T-cell (primary cell): ENCODE data around the gene TMSB4X. TPM values are rescaled to one million over a fixed set of nuclear protein-coding genes. Genes with fewer than 3 reads are reported as not detected.

Source experiments
- ATAC-seq, 4 experiments: fragments of 200-7000 bp in 3 of 4; fragments of 150-1000 bp in 1 of 4; cut with Tn5 transposase; replicated peaks in 1 of 4; 1 replicate in 3 of 4; 2 replicates in 1 of 4; pipeline ENCODE4 v1.10.0; 2021; ENCODE audit warnings: moderate library complexity in 3 of 4, mild to moderate bottlenecking in 2 of 4, moderate number of reproducible peaks in 1 of 4
- CTCF ChIA-PET, 2 donors: fragments of 300-600 bp; sonication (Branson Sonifier 250); formaldehyde crosslinking; loops; one replicate each; lab custom pipeline; 2022; ENCODE audit warnings: antibody characterized with exemption in 2 of 2; lab: Charles Lee
- POLR2A ChIA-PET, 2 donors: fragments of 300-600 bp; sonication (Branson Sonifier 250); formaldehyde crosslinking; loops; one replicate each; lab custom pipeline; 2022; ENCODE audit warnings: antibody characterized with exemption in 2 of 2; lab: Charles Lee
- DNase-seq, 35 experiments: peaks; one replicate each; pipeline versions ENCODE4 v3.0.0 to v3.0.0-alpha.2; 2013 to 2023
- H3K27ac ChIP-seq: one replicate; pipeline ENCODE4 v1.5.1; 2013; ENCODE audit warnings: low read length
- H3K27me3 ChIP-seq, 2 experiments: replicated peaks in 1 of 2; 1 replicate in 1 of 2; 2 replicates in 1 of 2; pipeline versions ENCODE4 v1.6.1 to v1.7.0; 2013; ENCODE audit warnings: low read length in 1 of 2, mixed read lengths in 1 of 2; ENCODE audit not compliant: control insufficient read depth in 2 of 2, insufficient read depth in 2 of 2; ENCODE audit errors: extremely low read depth in 1 of 2
- H3K36me3 ChIP-seq, 2 donors: 1 replicate in 1 of 2; 2 replicates in 1 of 2; pipeline versions ENCODE4 v1.6.1 to v1.7.0; 2013; ENCODE audit warnings: low read length in 1 of 2; ENCODE audit not compliant: control insufficient read depth in 2 of 2, insufficient read depth in 1 of 2; ENCODE audit errors: extremely low read depth in 1 of 2
- H3K4me1 ChIP-seq, 2 experiments: 1 replicate in 1 of 2; 2 replicates in 1 of 2; pipeline versions ENCODE4 v1.6.1 to v1.7.0; 2013; ENCODE audit warnings: low read length in 2 of 2, mixed read lengths in 1 of 2; ENCODE audit not compliant: insufficient read depth in 2 of 2, control insufficient read depth in 1 of 2; ENCODE audit errors: extremely low read depth in 1 of 2
- H3K4me3 ChIP-seq, 2 donors: 1 replicate in 1 of 2; 2 replicates in 1 of 2; pipeline versions ENCODE4 v1.5.1 to v1.7.0; 2013; ENCODE audit warnings: mild to moderate bottlenecking in 2 of 2, low read length in 1 of 2, moderate library complexity in 1 of 2; ENCODE audit not compliant: control insufficient read depth in 1 of 2; ENCODE audit errors: extremely low read depth in 1 of 2
- H3K9me3 ChIP-seq: 2 replicates; pipeline ENCODE4 v1.7.0; 2013
- H3K27ac Mint-ChIP-seq, 2 donors: one replicate each; pipeline ENCODE4 v1.8.0; 2020 to 2021; ENCODE audit warnings: mild to moderate bottlenecking in 2 of 2, mixed read lengths in 2 of 2
- H3K27me3 Mint-ChIP-seq, 2 donors: one replicate each; pipeline ENCODE4 v1.8.0; 2021 to 2022; ENCODE audit warnings: mixed read lengths in 2 of 2
- H3K36me3 Mint-ChIP-seq: one replicate; pipeline ENCODE4 v1.8.0; 2021; ENCODE audit warnings: mixed read lengths
- H3K4me1 Mint-ChIP-seq, 3 donors: one replicate each; pipeline ENCODE4 v1.8.0; 2020 to 2022; ENCODE audit warnings: mixed read lengths in 3 of 3, mild to moderate bottlenecking in 1 of 3
- H3K4me3 Mint-ChIP-seq, 3 donors: one replicate each; pipeline ENCODE4 v1.8.0; 2020 to 2022; ENCODE audit warnings: mild to moderate bottlenecking in 3 of 3, mixed read lengths in 3 of 3, moderate library complexity in 3 of 3
- H3K9me3 Mint-ChIP-seq, 3 donors: one replicate each; pipeline ENCODE4 v1.8.0; 2020 to 2022; ENCODE audit warnings: mixed read lengths in 3 of 3
- WGBS: methylation state at CpG from one replicate; pipeline ENCODE4 v1.1.5; 2013; ENCODE audit warnings: missing lambda C conversion rate; ENCODE audit not compliant: insufficient coverage; 5-methylcytosine and 5-hydroxymethylcytosine counted together
- total RNA-seq, 35 experiments: library from RNA in 6 of 35; stranded (reverse) in 6 of 35; fragments of 120-200 nt in 1 of 35; gene quantifications; one replicate each; pipeline versions ENCODE4 v1.2.1 to v1.2.4 and lab custom pipeline; 2013 to 2026

TMSB4X gene
- total RNA-seq, 5 donors from 2014 or later (not counting 1 experiment from before 2014, with no cell fraction given): 5,030 to 6,201 (median 5,880) TPM

DNA sequence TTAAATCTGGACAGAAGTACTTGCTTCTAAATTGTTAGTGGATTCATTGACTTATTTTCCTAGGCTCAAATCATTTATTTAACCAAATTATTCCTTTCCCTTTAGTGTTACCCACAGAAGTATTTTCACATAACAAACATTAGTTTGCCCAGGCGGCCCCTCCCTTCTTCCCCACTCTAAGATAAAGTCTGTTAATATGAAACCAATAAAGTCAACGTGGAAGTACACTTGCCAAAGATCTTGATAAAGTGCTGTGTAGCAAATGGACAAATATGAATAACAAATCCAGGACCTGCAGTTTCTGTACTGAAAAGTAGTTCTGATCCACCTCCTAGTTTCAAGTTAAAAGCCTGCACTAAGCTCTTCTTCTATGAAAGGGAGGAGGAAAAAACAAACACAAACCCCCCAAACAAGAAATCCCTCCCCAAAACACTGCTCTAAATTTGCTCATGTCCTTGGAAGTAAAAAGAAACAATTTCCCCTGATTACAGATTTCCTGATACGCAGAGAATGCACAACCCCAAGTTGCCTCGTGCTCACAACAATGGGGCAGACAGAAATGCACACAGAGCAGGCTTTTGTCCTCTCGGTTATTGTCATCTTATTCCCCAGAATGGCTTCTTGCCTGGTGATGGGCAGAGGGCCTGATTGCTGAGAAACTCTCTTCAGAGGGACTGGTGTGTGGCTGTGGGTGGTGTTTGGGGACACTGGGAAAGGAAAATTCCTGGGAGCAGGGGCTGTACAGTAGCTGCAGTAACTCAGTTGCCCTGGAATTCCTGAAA, 23.2 kb downstream of the TMSB4X start:
- Mint-ChIP-seq H3K27me3 (peaks cover 0 to 16% of the 10 kb centered on the region in 2 donors), H3K4me3 (peak overlapping the region; percentile 19 to 67 (median 49)), H3K36me3 (no peaks in the 10 kb centered on the region), H3K9me3 (no peaks in the 10 kb centered on the region), H3K4me1 (peaks cover 67 to 80% (median 72%) of the 10 kb centered on the region in 3 donors), H3K27ac (peak overlapping the region; percentile 94 to 97)
- no peaks in the 10 kb centered on the region for H3K9me3 ChIP-seq
- ATAC-seq (no peak), DNase-seq (no peak)
- peaks cover 36 to 51% of the 10 kb centered on the region in 2 experiments for H3K4me1 ChIP-seq
- no peak overlapping the region for H3K4me3 ChIP-seq
- ChIA-PET POLR2A (interaction anchor here (0.5 to 2.3 kb wide), 4 partner anchors 11 to 88 kb away, joined by 3 to 6 read pairs (median 4); no protein-coding TSS in a partner anchor), CTCF (interaction anchor here in 1 of 2 donors (1.1 to 1.6 kb wide), 3 partner anchors 48 to 94 kb away, joined by 3 to 5 read pairs (median 5); no protein-coding TSS in a partner anchor)
- H3K27me3 ChIP-seq: no peaks in the 10 kb centered on the region
- peak overlapping the region; percentile 94 for H3K27ac ChIP-seq
- WGBS: no CpG with 5 or more reads among the region's 5 CpGs
- no peaks in the 10 kb centered on the region for H3K36me3 ChIP-seq

DNA sequence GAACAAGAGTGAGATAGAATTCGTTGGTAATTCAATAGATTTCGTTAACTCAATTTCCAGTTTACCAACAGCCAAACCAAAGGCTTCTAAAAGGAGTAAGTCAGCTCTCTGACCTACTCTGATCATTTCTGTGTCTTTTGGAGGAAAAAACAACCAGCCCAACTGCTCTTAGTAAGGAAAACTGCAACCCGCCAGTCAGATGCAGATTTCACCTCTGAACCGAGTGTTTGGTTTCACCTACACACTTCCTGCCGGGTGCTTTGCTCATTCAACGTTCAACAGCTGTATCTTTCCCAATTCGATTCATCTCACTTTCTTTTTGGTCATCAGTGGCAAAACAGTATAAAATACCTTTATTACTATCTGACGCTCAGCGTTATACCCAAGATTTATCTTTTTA, 24.5 kb downstream of the TMSB4X start:
- Histone ChIP-seq H3K9me3 (no peaks in the 10 kb centered on the region), H3K4me1 (peaks cover 44 to 53% of the 10 kb centered on the region in 2 experiments), H3K36me3 (no peaks in the 10 kb centered on the region), H3K27me3 (no peaks in the 10 kb centered on the region), H3K27ac (peak overlapping the region; percentile 94), H3K4me3 (peak overlapping the region; percentile 24 to 47)
- Mint-ChIP-seq H3K27me3 (peaks cover 0 to 10% of the 10 kb centered on the region in 2 donors), H3K9me3 (no peaks in the 10 kb centered on the region), H3K4me3 (peak overlapping the region; percentile 64 to 74 (median 71)), H3K27ac (peak overlapping the region; percentile 83 to 98), H3K36me3 (no peaks in the 10 kb centered on the region), H3K4me1 (peaks cover 60 to 76% (median 70%) of the 10 kb centered on the region in 3 donors)
- ATAC-seq: peak; percentile 57 to 82 (median 62)
- peak in 25 of 35 experiments; percentile 14 to 70 (median 36) for DNase-seq
- WGBS: no CpG with 5 or more reads among the region's 9 CpGs
- POLR2A ChIA-PET: interaction anchor here (0.6 to 2.3 kb wide), 7 partner anchors 14 to 82 kb away, joined by 3 to 12 read pairs (median 4); no protein-coding TSS in a partner anchor
- CTCF ChIA-PET: interaction anchor here (1.0 to 1.1 kb wide), 2 partner anchors 21 to 48 kb away, joined by 3 to 5 read pairs; no protein-coding TSS in a partner anchor

GRCh38 chrX:13000301-13000811, 25.4 kb downstream of the TMSB4X start:
- WGBS: 0% methylated on average over 1 of the region's 8 CpGs
- no peaks in the 10 kb centered on the region for H3K9me3 Mint-ChIP-seq
- DNase-seq (peak in 30 of 35 experiments; percentile 21 to 65 (median 44)), ATAC-seq (peak; percentile 22 to 71 (median 62))
- no peaks in the 10 kb centered on the region for H3K36me3 ChIP-seq
- H3K27me3 ChIP-seq: no peaks in the 10 kb centered on the region
- H3K27ac Mint-ChIP-seq: peak overlapping the region; percentile 83 to 98
- peak overlapping the region; percentile 94 for H3K27ac ChIP-seq
- POLR2A ChIA-PET: interaction anchor here (0.6 to 1.0 kb wide), 8 partner anchors 13 to 152 kb away, joined by 3 to 5 read pairs (median 3); no protein-coding TSS in a partner anchor
- CTCF ChIA-PET: interaction anchor here in 1 of 2 donors (0.8 to 1.2 kb wide), 4 partner anchors 22 to 100 kb away, joined by 3 to 4 read pairs (median 3); no protein-coding TSS in a partner anchor
- H3K4me1 ChIP-seq: peaks cover 53 to 54% of the 10 kb centered on the region in 2 experiments
- peak overlapping the region; percentile 64 to 74 (median 71) for H3K4me3 Mint-ChIP-seq
- H3K4me1 Mint-ChIP-seq: peaks cover 69 to 81% (median 78%) of the 10 kb centered on the region in 3 donors
- no peaks in the 10 kb centered on the region for H3K36me3 Mint-ChIP-seq
- H3K27me3 Mint-ChIP-seq: peaks cover 0 to 9% of the 10 kb centered on the region in 2 donors
- H3K9me3 ChIP-seq: no peaks in the 10 kb centered on the region
- peak overlapping the region; percentile 6 to 47 for H3K4me3 ChIP-seq

GRCh38 chrX:13001097-13001496, 26.2 kb downstream of the TMSB4X start:
- peaks cover 0 to 3% of the 10 kb centered on the region in 2 donors for H3K27me3 Mint-ChIP-seq
- H3K36me3 Mint-ChIP-seq: no peaks in the 10 kb centered on the region
- H3K9me3 Mint-ChIP-seq: no peaks in the 10 kb centered on the region
- ChIA-PET CTCF (interaction anchor here in 1 of 2 donors (0.6 to 1.2 kb wide), 3 partner anchors 32 to 100 kb away, joined by 3 to 4 read pairs (median 4); no protein-coding TSS in a partner anchor), POLR2A (interaction anchor here in 1 of 2 donors (0.6 to 1.0 kb wide), 4 partner anchors 19 to 81 kb away, joined by 3 to 5 read pairs (median 3); no protein-coding TSS in a partner anchor)
- WGBS: 80% methylated on average over 1 of the region's 5 CpGs
- peak overlapping the region in 2 of 3 donors; percentile 7 to 71 for H3K4me3 Mint-ChIP-seq
- H3K27ac Mint-ChIP-seq: peak overlapping the region; percentile 83 to 98
- H3K36me3 ChIP-seq: no peaks in the 10 kb centered on the region
- DNase-seq: no peak
- peak overlapping the region; percentile 94 for H3K27ac ChIP-seq
- peaks cover 73 to 82% (median 79%) of the 10 kb centered on the region in 3 donors for H3K4me1 Mint-ChIP-seq
- H3K27me3 ChIP-seq: no peaks in the 10 kb centered on the region
- no peak overlapping the region for H3K4me3 ChIP-seq
- H3K4me1 ChIP-seq: peaks cover 59 to 60% of the 10 kb centered on the region in 2 experiments
- ATAC-seq: no peak
- no peaks in the 10 kb centered on the region for H3K9me3 ChIP-seq

GRCh38 chrX:13001961-13002671, 27.2 kb downstream of the TMSB4X start:
- Histone ChIP-seq H3K9me3 (no peaks in the 10 kb centered on the region), H3K27me3 (no peaks in the 10 kb centered on the region), H3K4me1 (peaks cover 61 to 62% of the 10 kb centered on the region in 2 experiments), H3K36me3 (no peaks in the 10 kb centered on the region), H3K4me3 (no peak overlapping the region), H3K27ac (peak overlapping the region; percentile 66)
- H3K27ac Mint-ChIP-seq: peak overlapping the region; percentile 89 to 92
- H3K36me3 Mint-ChIP-seq: no peaks in the 10 kb centered on the region
- H3K27me3 Mint-ChIP-seq: no peaks in the 10 kb centered on the region
- no CpG with 5 or more reads among the region's 4 CpGs for WGBS
- H3K9me3 Mint-ChIP-seq: no peaks in the 10 kb centered on the region
- DNase-seq (no peak), ATAC-seq (peak in 3 of 4 experiments; percentile 48 to 62 (median 57))
- H3K4me3 Mint-ChIP-seq: no peak overlapping the region
- ChIA-PET CTCF (interaction anchor here (0.6 to 1.7 kb wide), 7 partner anchors 10 to 90 kb away, joined by 3 to 14 read pairs (median 5); no protein-coding TSS in a partner anchor), POLR2A (interaction anchor here (0.6 to 1.4 kb wide), 7 partner anchors 17 to 92 kb away, joined by 3 to 14 read pairs (median 3); no protein-coding TSS in a partner anchor)
- peaks cover 67 to 80% (median 79%) of the 10 kb centered on the region in 3 donors for H3K4me1 Mint-ChIP-seq
